H9 (cell line): Measurements from ENCODE around the gene HSD17B3. TPM values are rescaled to one million over a fixed set of nuclear protein-coding genes. Genes with fewer than 3 reads are reported as not detected.

ENCODE experiments used
- DNase-seq: peaks from one replicate; pipeline ENCODE4 v3.0.0-alpha.2; 2017
- H2AFZ ChIP-seq: one replicate; pipeline ENCODE4 v1.6.1; 2013; ENCODE audit warnings: mild to moderate bottlenecking, low read length, control low read depth, moderate library complexity
- H2AK5ac ChIP-seq: 2 replicates; pipeline ENCODE4 v1.6.1; 2013; ENCODE audit warnings: low read length, control low read depth, mixed read lengths; ENCODE audit not compliant: insufficient read length
- H2BK120ac ChIP-seq: one replicate; pipeline ENCODE4 v1.6.1; 2013; ENCODE audit warnings: low read depth, mild to moderate bottlenecking, low read length, control low read depth, inconsistent platforms; ENCODE audit not compliant: poor library complexity, severe bottlenecking
- H2BK12ac ChIP-seq: 2 replicates; pipeline ENCODE4 v1.6.1; 2013; ENCODE audit warnings: low read length, control low read depth, mixed read lengths, low read depth; ENCODE audit not compliant: insufficient read length
- H2BK15ac ChIP-seq: 2 replicates; pipeline ENCODE4 v1.6.1; 2013; ENCODE audit warnings: low read depth, low read length, control low read depth
- H2BK20ac ChIP-seq: one replicate; pipeline ENCODE4 v1.6.1; 2013; ENCODE audit warnings: low read depth, mild to moderate bottlenecking, low read length, control low read depth, inconsistent platforms; ENCODE audit not compliant: poor library complexity, severe bottlenecking
- H2BK5ac ChIP-seq: 2 replicates; pipeline ENCODE4 v1.6.1; 2013; ENCODE audit warnings: low read length, control low read depth, mixed read lengths; ENCODE audit not compliant: insufficient read length
- H3K14ac ChIP-seq: 2 replicates; pipeline ENCODE4 v1.6.1; 2013; ENCODE audit warnings: low read length, control low read depth; ENCODE audit not compliant: insufficient read depth
- H3K18ac ChIP-seq: 2 replicates; pipeline ENCODE4 v1.6.1; 2013; ENCODE audit warnings: low read depth, mild to moderate bottlenecking, mixed read lengths, low read length, control low read depth; ENCODE audit not compliant: insufficient read length
- H3K23ac ChIP-seq: 2 replicates; pipeline ENCODE4 v1.6.1; 2013; ENCODE audit warnings: low read length, control low read depth, mixed read lengths, low read depth; ENCODE audit not compliant: insufficient read length
- H3K23me2 ChIP-seq: 2 replicates; pipeline ENCODE4 v1.6.1; 2013; ENCODE audit warnings: low read depth, mild to moderate bottlenecking, mixed read lengths, low read length, control low read depth; ENCODE audit not compliant: insufficient read length, poor library complexity, severe bottlenecking
- H3K27ac ChIP-seq: 2 replicates; pipeline ENCODE4 v1.5.1; 2013; ENCODE audit warnings: low read length, control low read depth, mixed read lengths, low read depth; ENCODE audit not compliant: insufficient read length
- H3K27me3 ChIP-seq: 2 replicates; pipeline ENCODE4 v1.6.1; 2013; ENCODE audit warnings: low read length, control low read depth, inconsistent platforms; ENCODE audit not compliant: insufficient read depth
- H3K4ac ChIP-seq: 2 replicates; pipeline ENCODE4 v1.6.1; 2013; ENCODE audit warnings: low read depth, mild to moderate bottlenecking, control low read depth, inconsistent platforms, low read length, moderate library complexity
- H3K4me1 ChIP-seq: 2 replicates; pipeline ENCODE4 v1.6.1; 2013; ENCODE audit warnings: low read length, control low read depth, inconsistent platforms; ENCODE audit not compliant: insufficient read depth
- H3K4me2 ChIP-seq: 2 replicates; pipeline ENCODE4 v1.6.1; 2013; ENCODE audit warnings: low read length, control low read depth, mixed read lengths; ENCODE audit not compliant: insufficient read length, insufficient read depth
- H3K56ac ChIP-seq: 2 replicates; pipeline ENCODE4 v1.6.1; 2013; ENCODE audit warnings: low read depth, mild to moderate bottlenecking, mixed read lengths, low read length, control low read depth; ENCODE audit not compliant: insufficient read length
- H3K79me1 ChIP-seq: 2 replicates; pipeline ENCODE4 v1.6.1; 2013; ENCODE audit warnings: low read depth, mild to moderate bottlenecking, moderate library complexity, low read length, control low read depth, inconsistent platforms; ENCODE audit not compliant: insufficient read depth, poor library complexity, severe bottlenecking
- H3K79me2 ChIP-seq: 2 replicates; pipeline ENCODE4 v1.6.1; 2013; ENCODE audit warnings: low read length, control low read depth, inconsistent platforms; ENCODE audit not compliant: insufficient read depth
- H3K9ac ChIP-seq: 2 replicates; pipeline ENCODE4 v1.6.1; 2013; ENCODE audit warnings: low read length, control low read depth, mixed read lengths; ENCODE audit not compliant: insufficient read length; ENCODE audit errors: extremely low read depth
- H3K9me3 ChIP-seq: one replicate; pipeline ENCODE4 v1.6.1; 2013; ENCODE audit warnings: low read depth, low read length, inconsistent platforms; ENCODE audit not compliant: control insufficient read depth
- H3T11ph ChIP-seq: one replicate; pipeline ENCODE4 v1.6.1; 2013; ENCODE audit warnings: mild to moderate bottlenecking, low read length, control low read depth, inconsistent platforms
- H4K20me1 ChIP-seq: one replicate; pipeline ENCODE4 v1.6.1; 2013; ENCODE audit not compliant: control insufficient read depth, insufficient read length, insufficient read depth
- H4K5ac ChIP-seq: 2 replicates; pipeline ENCODE4 v1.6.1; 2013; ENCODE audit warnings: low read depth, mild to moderate bottlenecking, mixed read lengths, low read length, control low read depth; ENCODE audit not compliant: insufficient read length
- H4K8ac ChIP-seq: replicated peaks from 2 replicates; pipeline ENCODE4 v1.6.1; 2013; ENCODE audit warnings: low read length, control low read depth, mixed read lengths, low read depth; ENCODE audit not compliant: insufficient read length
- H4K91ac ChIP-seq: 2 replicates; pipeline ENCODE4 v1.6.1; 2013; ENCODE audit warnings: low read depth, mild to moderate bottlenecking, moderate library complexity, mixed read lengths, low read length, control low read depth; ENCODE audit not compliant: insufficient read length
- H3K27ac Mint-ChIP-seq, 3 experiments: 2 replicates in 2 of 3; 3 replicates in 1 of 3; pipeline ENCODE4 v1.8.0; 2020 to 2021; ENCODE audit warnings: mixed read lengths in 3 of 3, mild to moderate bottlenecking in 1 of 3, moderate library complexity in 1 of 3
- H3K27me3 Mint-ChIP-seq: 2 replicates; pipeline ENCODE4 v1.8.0; 2021; ENCODE audit warnings: low read depth, mild to moderate bottlenecking, moderate library complexity, mixed read lengths
- H3K36me3 Mint-ChIP-seq, 3 experiments: 2 replicates in 2 of 3; 3 replicates in 1 of 3; pipeline ENCODE4 v1.8.0; 2020 to 2021; ENCODE audit warnings: low read depth in 3 of 3, mixed read lengths in 3 of 3; ENCODE audit not compliant: insufficient read depth in 1 of 3
- H3K4me1 Mint-ChIP-seq, 2 experiments: 2 replicates each; pipeline ENCODE4 v1.8.0; 2020; ENCODE audit warnings: mixed read lengths in 2 of 2
- H3K4me3 Mint-ChIP-seq, 2 experiments: 2 replicates in 1 of 2; 3 replicates in 1 of 2; pipeline ENCODE4 v1.8.0; 2020 to 2021; ENCODE audit warnings: mild to moderate bottlenecking in 2 of 2, mixed read lengths in 2 of 2, moderate library complexity in 1 of 2
- H3K9me3 Mint-ChIP-seq, 2 experiments: 2 replicates in 1 of 2; 3 replicates in 1 of 2; pipeline ENCODE4 v1.8.0; 2020; ENCODE audit warnings: mild to moderate bottlenecking in 2 of 2, mixed read lengths in 2 of 2, moderate library complexity in 1 of 2
- WGBS: extraction: QIAGEN DNeasy Blood & Tissue Kit; methylation state at CpG from one replicate; pipeline ENCODE4 v1.1.7; 2013; ENCODE audit warnings: missing lambda C conversion rate, low lambda C conversion rate, mixed read lengths; ENCODE audit not compliant: insufficient read length; ENCODE audit errors: extremely low coverage; 5-methylcytosine and 5-hydroxymethylcytosine counted together
- total RNA-seq: library from RNA; stranded (reverse); gene quantifications from 2 replicates; pipeline ENCODE4 v1.2.1, GENCODE V29; 2021
- TF ChIP-seq, protein P1 (sequence below): fragments of 200-600 bp; sonication (generic); conservative IDR thresholded peaks from 3 replicates; pipeline ENCODE4 v1.8.0; 2021; ENCODE audit warnings: antibody characterized with exemption, mild to moderate bottlenecking

Gene HSD17B3
- total RNA-seq, 1 experiment from 2014 or later: not detected

DNA sequence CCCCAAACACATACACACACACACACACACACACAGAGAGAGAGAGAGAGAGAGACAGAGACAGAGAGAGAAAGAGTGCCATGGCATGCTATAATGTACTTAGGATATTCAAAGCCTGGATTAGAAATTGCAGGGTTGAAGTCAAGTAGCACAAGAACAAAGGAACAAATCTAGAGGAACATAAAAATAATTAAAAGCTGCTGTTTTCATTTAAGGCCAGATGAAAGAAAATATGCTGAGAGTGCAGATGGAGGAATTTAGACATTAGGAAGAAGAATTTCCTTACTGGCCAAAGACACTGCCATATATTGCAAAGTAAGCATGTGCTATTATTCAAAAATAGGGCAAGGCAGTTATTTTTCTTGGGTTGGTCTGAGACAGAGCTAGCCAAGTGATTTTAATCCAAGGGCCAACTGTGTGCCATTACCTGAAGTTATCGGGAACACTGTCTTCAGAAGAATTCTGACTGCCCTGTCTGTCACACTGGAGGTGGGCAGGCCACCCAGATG is 31.7 kb downstream of the HSD17B3 start:
- Histone ChIP-seq H3K14ac (no peak overlapping the region), H3K4ac (no peak overlapping the region), H3K18ac (no peak overlapping the region), H2BK5ac (no peak overlapping the region), H2BK20ac (no peak overlapping the region), H3K79me1 (no peaks in the 10 kb centered on the region), H3K27ac (no peak overlapping the region), H3K79me2 (no peaks in the 10 kb centered on the region), H4K20me1 (no peaks in the 10 kb centered on the region), H3K23me2 (no peaks in the 10 kb centered on the region), H3K23ac (no peak overlapping the region), H4K8ac (no peak overlapping the region), H3T11ph (no peak overlapping the region), H3K9me3 (no peaks in the 10 kb centered on the region), H3K56ac (no peak overlapping the region), H3K27me3 (no peaks in the 10 kb centered on the region), H2BK12ac (no peak overlapping the region), H2BK120ac (no peak overlapping the region), H3K4me1 (peaks cover 3% of the 10 kb centered on the region), H2AK5ac (no peak overlapping the region), H2BK15ac (no peak overlapping the region), H3K9ac (no peak overlapping the region), H3K4me2 (no peak overlapping the region), H4K91ac (no peak overlapping the region), H2AFZ (no peak overlapping the region), H4K5ac (no peak overlapping the region)
- peaks cover 20 to 25% of the 10 kb centered on the region in 2 experiments for H3K9me3 Mint-ChIP-seq
- H3K36me3 Mint-ChIP-seq: peaks cover 17 to 24% (median 17%) of the 10 kb centered on the region in 3 experiments
- TF ChIP-seq, protein P1, sequence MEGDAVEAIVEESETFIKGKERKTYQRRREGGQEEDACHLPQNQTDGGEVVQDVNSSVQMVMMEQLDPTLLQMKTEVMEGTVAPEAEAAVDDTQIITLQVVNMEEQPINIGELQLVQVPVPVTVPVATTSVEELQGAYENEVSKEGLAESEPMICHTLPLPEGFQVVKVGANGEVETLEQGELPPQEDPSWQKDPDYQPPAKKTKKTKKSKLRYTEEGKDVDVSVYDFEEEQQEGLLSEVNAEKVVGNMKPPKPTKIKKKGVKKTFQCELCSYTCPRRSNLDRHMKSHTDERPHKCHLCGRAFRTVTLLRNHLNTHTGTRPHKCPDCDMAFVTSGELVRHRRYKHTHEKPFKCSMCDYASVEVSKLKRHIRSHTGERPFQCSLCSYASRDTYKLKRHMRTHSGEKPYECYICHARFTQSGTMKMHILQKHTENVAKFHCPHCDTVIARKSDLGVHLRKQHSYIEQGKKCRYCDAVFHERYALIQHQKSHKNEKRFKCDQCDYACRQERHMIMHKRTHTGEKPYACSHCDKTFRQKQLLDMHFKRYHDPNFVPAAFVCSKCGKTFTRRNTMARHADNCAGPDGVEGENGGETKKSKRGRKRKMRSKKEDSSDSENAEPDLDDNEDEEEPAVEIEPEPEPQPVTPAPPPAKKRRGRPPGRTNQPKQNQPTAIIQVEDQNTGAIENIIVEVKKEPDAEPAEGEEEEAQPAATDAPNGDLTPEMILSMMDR: no peak
- peaks cover 5% of the 10 kb centered on the region for H3K27me3 Mint-ChIP-seq
- WGBS: no CpG with 5 or more reads among the region's 1 CpG
- no peak for DNase-seq
- no peak overlapping the region for H3K4me3 Mint-ChIP-seq
- H3K27ac Mint-ChIP-seq: no peak overlapping the region
- peaks cover 4% of the 10 kb centered on the region in 2 experiments; a peak in 3 of 4 replicates for H3K4me1 Mint-ChIP-seq
